Transverse colon (tissue), 4 donors: ENCODE results near the gene NRSN2. TPM values are rescaled to one million over a fixed set of nuclear protein-coding genes. Genes with fewer than 3 reads are reported as not detected.
"Not testable (repeated sequence)": the region's sequence is repeated elsewhere in the genome, so short reads cannot be mapped to it uniquely, and the experiment has no call there.

Experiments
- DNase-seq: peaks from one replicate; pipeline ENCODE4 v3.0.0-alpha.2; 2019
- H3K27ac ChIP-seq, 4 donors: fragments of 200-600 bp; sonication (generic); 2 replicates each; pipeline ENCODE4 v1.5.1; 2016 to 2018; ENCODE audit warnings: inconsistent platforms in 4 of 4
- H3K27me3 ChIP-seq: fragments of 200-600 bp; sonication (generic); 2 replicates; pipeline ENCODE4 v1.5.1; 2017; ENCODE audit warnings: inconsistent platforms
- H3K36me3 ChIP-seq, 4 donors: fragments of 200-600 bp; sonication (generic); 2 replicates each; pipeline ENCODE4 v1.5.1; 2017 to 2019; ENCODE audit warnings: inconsistent platforms in 4 of 4
- H3K4me1 ChIP-seq, 4 donors: fragments of 200-600 bp; sonication (generic); 2 replicates each; pipeline ENCODE4 v1.5.1; 2017 to 2020; ENCODE audit warnings: inconsistent platforms in 4 of 4
- H3K4me3 ChIP-seq, 4 donors: fragments of 200-600 bp; sonication (generic); 1 replicate in 1 of 4; 2 replicates in 3 of 4; pipeline versions ENCODE4 v1.5.1 to v1.6.1; 2017 to 2019; ENCODE audit warnings: inconsistent platforms in 4 of 4
- H3K9me3 ChIP-seq, 2 donors: fragments of 200-600 bp; sonication (generic); 2 replicates each; pipeline ENCODE4 v1.5.1; 2017 to 2019; ENCODE audit warnings: inconsistent platforms in 2 of 2
- EP300 ChIP-seq: sonication (generic); formaldehyde crosslinking; IDR thresholded peaks from one replicate; pipeline ENCODE4 v1.6.1; 2017; ENCODE audit warnings: antibody characterized with exemption, low read depth
- POLR2A ChIP-seq: fragments of 450-650 bp; IDR thresholded peaks from one replicate; pipeline ENCODE4 v1.6.1; 2016; ENCODE audit warnings: antibody characterized with exemption, mild to moderate bottlenecking, moderate library complexity
- POLR2AphosphoS5 ChIP-seq, 3 donors: sonication (generic); formaldehyde crosslinking; IDR thresholded peaks; one replicate each; pipeline ENCODE4 v1.6.1; 2016; ENCODE audit warnings: antibody characterized with exemption in 3 of 3
- WGBS, 2 donors: methylation state at CpG; one replicate each; pipeline ENCODE4 v1.1.5; 2018; ENCODE audit warnings: low coverage in 1 of 2; 5-methylcytosine and 5-hydroxymethylcytosine counted together
- in situ Hi-C, 4 donors: fragments of 200-750 bp; cut with MboI; loops; one replicate each; pipeline versions ENCODE4 v1.15.0 to v1.15.1; 2017; ENCODE audit warnings: low sequenced_read_pairs in 3 of 4, low pct_ligation_motif_present in 1 of 4, low pct_unique_long_range_greater_than_20kb in 1 of 4
- intact Hi-C: fragments of 100-400 bp; cut with DNase I; formaldehyde crosslinking; loops from one replicate; pipeline ENCODE4 v1.15.1; 2023; ENCODE audit warnings: low total_unique reads
- total RNA-seq, 4 donors: library from RNA; depleted of rRNA; stranded (reverse); fragments of >200 nt; gene quantifications; one replicate each; pipeline ENCODE4 v1.1.0, GENCODE V29; 2016
- TF ChIP-seq, protein P1 (sequence below), 5 experiments: fragments of 200-600 bp in 3 of 5; fragments of 450-650 bp in 2 of 5; sonication (generic) in 3 of 5; IDR thresholded peaks; 1 replicate in 2 of 5; 2 replicates in 3 of 5; pipeline ENCODE4 v1.5.1; 2016 to 2017; ENCODE audit warnings: antibody characterized with exemption in 5 of 5, inconsistent platforms in 3 of 5, mild to moderate bottlenecking in 2 of 5, moderate library complexity in 1 of 5

NRSN2 gene
- total RNA-seq, 4 donors from 2014 or later, result 7.1 to 18.0 (median 12.8) TPM

DNA sequence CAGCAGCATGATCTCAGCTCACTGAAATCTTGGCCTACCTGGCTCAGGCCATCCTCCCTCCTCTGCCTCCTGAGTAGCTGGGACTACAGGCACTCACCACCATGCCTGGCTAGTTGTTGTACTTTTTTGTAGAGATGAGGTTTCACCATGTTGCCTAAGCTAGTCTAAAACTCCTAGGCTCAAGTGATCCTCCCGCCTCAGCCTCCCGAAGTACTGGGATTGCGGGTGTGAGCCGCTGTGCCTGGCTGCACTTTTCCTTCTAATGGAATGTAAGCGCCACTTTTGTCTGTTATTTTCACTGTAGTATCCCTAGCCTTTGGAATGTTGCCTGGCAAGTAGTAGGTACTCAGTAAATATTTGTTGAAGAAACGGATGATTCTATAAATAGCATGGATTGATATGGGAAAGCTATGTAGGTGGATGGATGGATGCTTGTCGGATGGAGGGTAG lies 23.3 kb downstream of the NRSN2 start:
- Histone ChIP-seq H3K4me1 (peaks cover 0 to 24% (median 6%) of the 10 kb centered on the region in 4 donors), H3K36me3 (no peaks in the 10 kb centered on the region), H3K9me3 (no peaks in the 10 kb centered on the region), H3K4me3 (no peak overlapping the region), H3K27ac (no peak overlapping the region), H3K27me3 (no peaks in the 10 kb centered on the region)
- TF ChIP-seq, protein P1, sequence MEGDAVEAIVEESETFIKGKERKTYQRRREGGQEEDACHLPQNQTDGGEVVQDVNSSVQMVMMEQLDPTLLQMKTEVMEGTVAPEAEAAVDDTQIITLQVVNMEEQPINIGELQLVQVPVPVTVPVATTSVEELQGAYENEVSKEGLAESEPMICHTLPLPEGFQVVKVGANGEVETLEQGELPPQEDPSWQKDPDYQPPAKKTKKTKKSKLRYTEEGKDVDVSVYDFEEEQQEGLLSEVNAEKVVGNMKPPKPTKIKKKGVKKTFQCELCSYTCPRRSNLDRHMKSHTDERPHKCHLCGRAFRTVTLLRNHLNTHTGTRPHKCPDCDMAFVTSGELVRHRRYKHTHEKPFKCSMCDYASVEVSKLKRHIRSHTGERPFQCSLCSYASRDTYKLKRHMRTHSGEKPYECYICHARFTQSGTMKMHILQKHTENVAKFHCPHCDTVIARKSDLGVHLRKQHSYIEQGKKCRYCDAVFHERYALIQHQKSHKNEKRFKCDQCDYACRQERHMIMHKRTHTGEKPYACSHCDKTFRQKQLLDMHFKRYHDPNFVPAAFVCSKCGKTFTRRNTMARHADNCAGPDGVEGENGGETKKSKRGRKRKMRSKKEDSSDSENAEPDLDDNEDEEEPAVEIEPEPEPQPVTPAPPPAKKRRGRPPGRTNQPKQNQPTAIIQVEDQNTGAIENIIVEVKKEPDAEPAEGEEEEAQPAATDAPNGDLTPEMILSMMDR (IDR thresholded peaks at IDR 0.05), result no peak
- TF ChIP-seq EP300 (no peak), POLR2A (no peak), POLR2AphosphoS5 (IDR thresholded peaks at IDR 0.05) (no peak)
- 54 to 59% methylated on average over 7 of the region's 7 CpGs for WGBS, 2 donors
- in situ Hi-C loops, result no loop called here
- intact Hi-C loops, result no loop called here
- DNase-seq, result no peak

DNA sequence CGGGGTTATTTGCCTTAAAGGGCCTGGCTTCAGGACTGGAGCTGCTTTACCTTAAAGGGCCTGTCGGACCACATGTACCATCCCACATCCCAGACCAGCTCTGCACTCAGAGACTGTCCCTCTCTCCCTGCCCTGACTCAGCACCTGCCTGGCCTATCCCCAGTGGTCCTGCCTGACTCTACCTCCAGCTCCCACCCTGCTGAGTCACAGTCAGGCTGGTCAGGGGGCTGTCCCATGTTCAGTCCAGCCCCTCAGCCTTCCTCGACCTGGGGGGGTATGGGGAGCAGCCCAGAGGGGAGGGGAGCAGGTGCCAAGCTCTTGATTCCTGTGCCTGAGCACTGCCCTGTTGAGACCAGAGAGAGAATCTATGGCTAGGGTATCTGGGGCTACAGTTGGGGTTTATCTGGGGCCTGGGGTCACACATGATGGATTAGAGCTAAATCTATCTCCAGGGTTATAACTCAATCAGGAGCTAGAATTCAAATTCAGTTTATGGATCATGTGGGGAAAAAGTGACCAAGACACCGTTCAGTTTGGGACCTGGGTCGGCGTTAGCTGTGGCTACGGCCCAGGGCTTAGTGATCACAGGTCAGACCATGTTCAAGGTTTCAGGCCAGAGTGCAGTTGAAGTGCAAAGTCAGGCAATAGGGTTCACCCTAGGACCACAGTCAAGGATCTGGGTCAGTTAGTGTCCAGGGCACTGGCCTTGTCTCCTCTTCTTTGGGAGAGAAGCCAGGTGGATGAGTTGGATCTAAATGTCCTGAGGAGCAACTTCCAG lies 24.3 kb downstream of the NRSN2 start:
- 72 to 100% methylated on average over 4 to 7 of the region's 7 CpGs for WGBS, 2 donors
- no peaks in the 10 kb centered on the region for H3K36me3 ChIP-seq
- no peak for TF ChIP-seq POLR2AphosphoS5 (IDR thresholded peaks at IDR 0.05)
- in situ Hi-C loops (no loop called here), intact Hi-C loops (no loop called here)
- H3K27me3 ChIP-seq, result no peaks in the 10 kb centered on the region
- no peak overlapping the region for H3K4me3 ChIP-seq
- DNase-seq, result no peak
- peaks cover 0 to 22% (median 6%) of the 10 kb centered on the region in 4 donors for H3K4me1 ChIP-seq
- H3K27ac ChIP-seq, result peak overlapping the region in 1 of 4 donors; percentile 46
- H3K9me3 ChIP-seq, result no peaks in the 10 kb centered on the region

DNA sequence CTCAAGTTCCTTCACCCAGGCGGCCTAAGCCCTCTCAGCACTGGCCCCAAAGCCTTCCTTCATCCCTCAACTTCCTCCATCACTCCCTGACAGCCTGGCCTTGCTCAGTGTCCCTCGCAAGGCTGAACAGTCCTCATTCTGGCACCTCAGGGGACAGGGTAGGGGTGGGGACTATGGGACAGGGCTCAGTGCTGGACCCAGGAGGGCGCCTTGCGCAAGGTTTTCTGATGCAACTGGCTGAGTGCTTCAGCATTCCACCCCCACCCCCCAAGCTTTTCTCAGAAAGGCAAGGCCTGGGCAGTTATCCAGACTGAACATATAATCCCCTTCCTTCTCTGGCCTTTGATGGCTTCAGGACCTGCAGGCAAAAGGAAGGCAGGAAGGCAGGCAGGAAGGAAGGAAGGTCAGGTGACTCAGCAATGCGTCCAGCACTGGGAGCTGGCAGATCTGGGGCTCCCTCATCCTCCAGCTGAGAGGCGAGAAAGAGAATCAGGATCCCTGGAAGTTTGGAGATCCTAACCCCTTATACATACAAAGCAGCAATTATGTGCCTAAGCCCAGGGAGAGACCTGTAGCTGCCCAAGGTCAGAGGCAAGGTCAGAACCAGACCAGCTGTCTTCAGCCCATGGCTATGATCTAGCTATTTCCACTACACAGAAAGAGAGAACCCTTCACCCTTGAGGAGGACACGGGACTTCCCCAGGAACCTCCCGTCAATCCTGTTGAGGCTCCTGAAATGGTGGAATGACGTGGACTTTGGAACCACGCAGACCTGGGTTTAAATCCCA lies 25.0 kb downstream of the NRSN2 start:
- 67% methylated on average over 10 of the region's 10 CpGs; no CpG with 5 or more reads in 1 of the 2 donors for WGBS, 2 donors

DNA sequence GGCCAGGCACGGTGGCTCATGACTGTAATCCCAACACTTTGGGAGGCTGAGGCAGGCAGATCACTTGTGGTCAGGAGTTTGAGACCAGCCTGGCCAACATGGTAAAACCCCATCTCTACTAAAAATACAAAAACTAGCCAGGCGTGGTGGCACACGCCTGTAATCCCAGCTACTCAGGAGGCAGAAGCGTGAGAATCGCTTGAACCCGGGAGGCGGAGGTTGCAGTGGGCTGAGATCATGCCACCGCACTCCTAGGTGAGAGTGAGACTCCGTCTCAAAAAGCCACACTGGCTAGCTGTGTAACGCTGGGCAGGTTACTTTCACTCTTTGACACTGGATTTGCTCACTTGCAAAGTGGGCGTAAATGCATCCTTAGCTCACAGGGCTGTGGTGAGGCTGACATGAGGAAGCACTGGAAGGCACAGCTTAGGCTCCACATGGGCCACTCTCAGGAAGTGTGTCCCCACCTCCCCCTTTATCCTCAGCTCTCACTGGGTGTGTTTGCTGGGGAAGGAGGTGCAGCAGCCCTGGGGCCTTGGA lies 25.7 kb downstream of the NRSN2 start:
- H3K4me3 ChIP-seq, intact Hi-C loops, in situ Hi-C loops, H3K9me3 ChIP-seq, H3K36me3 ChIP-seq, H3K27me3 ChIP-seq, DNase-seq: not testable (repeated sequence)
- WGBS, 2 donors, result 88% methylated on average over 11 of the region's 11 CpGs; no CpG with 5 or more reads in 1 of the 2 donors
- Histone ChIP-seq H3K27ac (peak overlapping the region in 2 of 4 donors; percentile 8 to 21), H3K4me1 (peaks cover 0 to 16% (median 6%) of the 10 kb centered on the region in 4 donors)

More for the DNA sequence above, 25.0 kb downstream of the NRSN2 start:
- H3K4me1 ChIP-seq, result peaks cover 0 to 16% (median 6%) of the 10 kb centered on the region in 4 donors
- H3K4me3 ChIP-seq, result no peak overlapping the region
- in situ Hi-C loops (no loop called here), intact Hi-C loops (no loop called here)
- H3K9me3 ChIP-seq, result no peaks in the 10 kb centered on the region
- DNase-seq, result peak; percentile 59
- peak overlapping the region in 2 of 4 donors; percentile 8 to 46 for H3K27ac ChIP-seq
- H3K27me3 ChIP-seq, result no peaks in the 10 kb centered on the region
- H3K36me3 ChIP-seq, result no peaks in the 10 kb centered on the region
- TF ChIP-seq POLR2A, result no peak
- TF ChIP-seq, protein P1 (IDR thresholded peaks at IDR 0.05), result no peak
- peak in 1 of 3 donors; percentile 12 for TF ChIP-seq POLR2AphosphoS5 (IDR thresholded peaks at IDR 0.05)
- no peak for TF ChIP-seq EP300
